Vagina (tissue), 2 donors: ENCODE data around the gene ERICH3.

Experiments
- CTCF ChIP-seq, 3 experiments: fragments of 450-650 bp in 2 of 3; fragments of 200-600 bp in 1 of 3; sonication (generic) in 1 of 3; IDR thresholded peaks; one replicate each; pipeline ENCODE4 v1.5.1; 2017 to 2019; ENCODE audit warnings: antibody characterized with exemption in 3 of 3, mild to moderate bottlenecking in 2 of 3, moderate library complexity in 2 of 3
- POLR2A ChIP-seq, 2 donors: fragments of 450-650 bp; IDR thresholded peaks; one replicate each; pipeline ENCODE4 v1.6.1; 2017; ENCODE audit warnings: antibody characterized with exemption in 2 of 2, mild to moderate bottlenecking in 2 of 2, moderate library complexity in 2 of 2

- TF ChIP-seq CTCF (IDR thresholded peaks at IDR 0.05) (no peak), POLR2A (IDR thresholded peaks at IDR 0.05) (no peak)
These were observed 87.2 kb downstream of the ERICH3 start for GRCh38 chr1:74586253-74586897.
